HepG2 (cell line): ENCODE results near the gene SIKE1. TPM values are rescaled to one million over a fixed set of nuclear protein-coding genes. Genes with fewer than 3 reads are reported as not detected.

ENCODE experiments used
- BORCS8-MEF2B ChIP-seq: sonication (generic); formaldehyde crosslinking; IDR thresholded peaks from 2 replicates; pipeline ENCODE4 v1.8.0; 2022; ENCODE audit warnings: mild to moderate bottlenecking, missing genetic modification reagents
- ETV6 ChIP-seq: sonication (generic); formaldehyde crosslinking; conservative IDR thresholded peaks from 2 replicates; pipeline ENCODE4 v1.4.0; 2020; ENCODE audit warnings: missing genetic modification reagents
- HOXA9 ChIP-seq: sonication (generic); formaldehyde crosslinking; IDR thresholded peaks from 2 replicates; pipeline ENCODE4 v1.8.1; 2022; ENCODE audit warnings: missing genetic modification reagents, mild to moderate bottlenecking, moderate library complexity, borderline replicate concordance
- KAT2B ChIP-seq: fragments of 150-350 bp; IDR thresholded peaks from 2 replicates; pipeline ENCODE4 v1.6.1; 2014; ENCODE audit warnings: low read depth, low read length, borderline replicate concordance
- KLF9 ChIP-seq: IDR thresholded peaks from 2 replicates; pipeline ENCODE4 v1.6.1; 2016; ENCODE audit warnings: low read depth
- MAFK ChIP-seq, 2 experiments: IDR thresholded peaks in 1 of 2; conservative IDR thresholded peaks in 1 of 2; 2 replicates each; pipeline ENCODE4 v1.6.1; 2011; ENCODE audit warnings: improper control_type of control experiment in 2 of 2, low read length in 2 of 2
- MED1 ChIP-seq: sonication (generic); formaldehyde crosslinking; IDR thresholded peaks from 2 replicates; pipeline ENCODE4 v1.4.0; 2020; ENCODE audit warnings: missing genetic modification reagents
- PRPF4 ChIP-seq: fragments of 200-400 bp; formaldehyde crosslinking; IDR thresholded peaks from 2 replicates; pipeline ENCODE4 v1.6.1; 2016; ENCODE audit warnings: low read length, low read depth; ENCODE audit not compliant: poor library complexity, severe bottlenecking
- RARG ChIP-seq: sonication (generic); formaldehyde crosslinking; IDR thresholded peaks from 2 replicates; pipeline ENCODE4 v1.4.0; 2020; ENCODE audit warnings: low read depth, mild to moderate bottlenecking, missing genetic modification reagents
- TARDBP ChIP-seq: sonication (generic); formaldehyde crosslinking; IDR thresholded peaks from 2 replicates; pipeline ENCODE4 v1.8.0; 2022; ENCODE audit warnings: mild to moderate bottlenecking, missing genetic modification reagents
- TBP ChIP-seq: sonication (generic); formaldehyde crosslinking; IDR thresholded peaks from 2 replicates; pipeline ENCODE4 v1.5.0; 2020; ENCODE audit warnings: missing genetic modification reagents
- TBX3 ChIP-seq: fragments of 450-650 bp; IDR thresholded peaks from 2 replicates; pipeline ENCODE4 v1.6.1; 2017; ENCODE audit warnings: antibody characterized with exemption, mild to moderate bottlenecking, inconsistent platforms, borderline replicate concordance
- TEAD2 ChIP-seq: sonication (generic); formaldehyde crosslinking; IDR thresholded peaks from 2 replicates; pipeline ENCODE4 v1.9.0; 2021; ENCODE audit warnings: missing genetic modification reagents
- YY1 ChIP-seq: IDR thresholded peaks from 2 replicates; pipeline ENCODE4 v1.6.1; 2011; ENCODE audit warnings: low read length, low read depth, moderate library complexity, mild to moderate bottlenecking; ENCODE audit not compliant: insufficient read depth, insufficient replicate concordance
- ZBTB21 ChIP-seq: sonication (generic); formaldehyde crosslinking; IDR thresholded peaks from 2 replicates; pipeline ENCODE4 v1.4.0; 2020; ENCODE audit warnings: missing genetic modification reagents
- ZFP36L1 ChIP-seq: sonication (generic); formaldehyde crosslinking; IDR thresholded peaks from 2 replicates; pipeline ENCODE4 v1.8.0; 2022; ENCODE audit warnings: mild to moderate bottlenecking, missing genetic modification reagents, moderate library complexity
- ZNF713 ChIP-seq: sonication (generic); formaldehyde crosslinking; IDR thresholded peaks from 2 replicates; pipeline ENCODE4 v1.4.0; 2020; ENCODE audit warnings: mild to moderate bottlenecking, missing genetic modification reagents
- ZNF773 ChIP-seq: sonication (generic); formaldehyde crosslinking; IDR thresholded peaks from 2 replicates; pipeline ENCODE4 v1.4.0; 2020; ENCODE audit warnings: missing genetic modification reagents, borderline replicate concordance
- ZNF841 ChIP-seq: sonication (generic); formaldehyde crosslinking; IDR thresholded peaks from 2 replicates; pipeline ENCODE4 v1.8.1; 2023; ENCODE audit warnings: missing genetic modification reagents, borderline replicate concordance
- polyA plus RNA-seq, 8 experiments: library from polyadenylated mRNA; depleted of rRNA in 3 of 8; stranded (reverse) in 7 of 8; unstranded in 1 of 8; fragments of >200 nt; fragmentation: Illumina TruSeq in 4 of 8; extraction: Trizol in 4 of 8; gene quantifications; 2 replicates each; pipeline versions ENCODE4 v1.2.1 to v1.2.3, GENCODE V29; 2011 to 2016; ENCODE audit warnings: low read depth in 4 of 8, missing spikeins in 1 of 8, mixed read lengths in 1 of 8; ENCODE audit not compliant: insufficient read depth in 1 of 8
- total RNA-seq, 5 experiments: library from RNA; depleted of rRNA; stranded (reverse); fragments of >200 nt; fragmentation: Illumina TruSeq; extraction: Trizol; gene quantifications; 2 replicates each; pipeline ENCODE4 v1.2.3, GENCODE V29; 2016; ENCODE audit warnings: low read depth in 1 of 5
- TF ChIP-seq, protein P1 (sequence below): sonication (generic); formaldehyde crosslinking; IDR thresholded peaks from 2 replicates; pipeline ENCODE4 v1.4.0; 2020; ENCODE audit warnings: missing genetic modification reagents
- TF ChIP-seq, protein P2 (sequence below): sonication (generic); formaldehyde crosslinking; IDR thresholded peaks from 2 replicates; pipeline ENCODE4 v1.4.0; 2020; ENCODE audit warnings: missing genetic modification reagents
- TF ChIP-seq, protein P3 (sequence below): sonication (generic); formaldehyde crosslinking; IDR thresholded peaks from 2 replicates; pipeline ENCODE4 v1.4.0; 2020; ENCODE audit warnings: missing genetic modification reagents, mild to moderate bottlenecking, borderline replicate concordance
- TF ChIP-seq, protein P4 (sequence below): IDR thresholded peaks from 2 replicates; pipeline ENCODE4 v1.6.1; 2016; ENCODE audit warnings: mild to moderate bottlenecking

The SIKE1 gene
- total and polyA plus RNA-seq, 2 of the 13 experiments (the other 11 are each of a cell fraction or from before 2014, with no cell fraction given), result 36.5 to 58.4 TPM

DNA sequence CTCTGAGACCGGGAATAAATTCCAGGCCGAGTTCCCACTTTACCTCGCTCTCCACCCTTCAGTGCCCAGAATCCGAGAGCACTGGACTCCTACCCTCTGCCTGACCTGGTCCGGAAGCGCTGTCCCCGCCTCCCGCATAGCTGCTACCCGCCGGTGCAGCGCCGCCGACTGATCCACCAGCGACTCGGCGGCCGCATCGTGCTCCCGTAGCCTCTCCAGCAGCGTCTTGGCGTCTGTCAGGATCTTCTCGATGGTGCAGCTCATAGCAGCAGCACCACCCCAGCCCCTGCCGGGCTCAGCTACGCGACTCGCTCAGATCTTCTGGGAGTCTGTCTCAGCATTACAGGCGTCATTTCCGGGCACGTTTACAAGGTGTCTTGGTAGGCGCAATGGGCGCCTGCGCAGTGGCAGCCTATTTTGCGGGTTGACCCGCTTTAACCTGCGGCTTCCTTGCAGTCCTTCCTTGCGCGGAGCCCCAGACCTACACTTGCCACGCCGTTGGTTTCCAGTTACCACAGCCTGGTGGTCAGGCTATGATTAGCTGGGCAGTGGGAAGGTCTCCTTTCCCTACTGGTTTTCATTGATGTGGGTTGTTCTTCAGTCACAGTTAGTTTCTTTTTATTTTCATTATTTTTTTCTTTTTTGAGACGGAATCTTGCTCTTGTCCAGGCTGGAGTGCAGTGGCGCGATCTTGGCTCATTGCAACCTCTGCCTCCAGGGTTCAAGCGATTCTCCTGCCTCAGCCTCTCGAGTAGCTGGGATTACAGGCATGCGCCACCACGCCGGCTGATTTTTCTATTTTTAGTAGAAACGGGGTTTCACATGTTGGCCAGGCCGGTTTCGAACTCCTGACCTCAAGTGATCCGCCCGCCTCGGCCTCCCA is at the start of gene SIKE1 (continued):
- TF ChIP-seq, protein P1, sequence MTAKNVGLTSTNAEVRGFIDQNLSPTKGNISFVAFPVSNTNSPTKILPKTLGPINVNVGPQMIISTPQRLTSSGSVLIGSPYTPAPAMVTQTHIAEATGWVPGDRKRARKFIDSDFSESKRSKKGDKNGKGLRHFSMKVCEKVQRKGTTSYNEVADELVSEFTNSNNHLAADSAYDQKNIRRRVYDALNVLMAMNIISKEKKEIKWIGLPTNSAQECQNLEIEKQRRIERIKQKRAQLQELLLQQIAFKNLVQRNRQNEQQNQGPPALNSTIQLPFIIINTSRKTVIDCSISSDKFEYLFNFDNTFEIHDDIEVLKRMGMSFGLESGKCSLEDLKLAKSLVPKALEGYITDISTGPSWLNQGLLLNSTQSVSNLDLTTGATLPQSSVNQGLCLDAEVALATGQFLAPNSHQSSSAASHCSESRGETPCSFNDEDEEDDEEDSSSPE (CRISPR knock-in tag), result peak; percentile 44; the same call in 1 of the 2 replicates
- TF ChIP-seq MED1 (peak; percentile 77; the same call in 1 of the 2 replicates), TEAD2 (CRISPR knock-in tag) (no peak), BORCS8-MEF2B (CRISPR knock-in tag) (0 out of 2 replicates have a peak, but pooled peaks have one; percentile 37), TBP (no peak), HOXA9 (CRISPR knock-in tag) (no peak), ZNF841 (CRISPR knock-in tag) (no peak), KLF9 (CRISPR knock-in tag) (no peak), ZNF713 (CRISPR knock-in tag) (no peak), TARDBP (CRISPR knock-in tag) (peak; percentile 78; the same call in 1 of the 2 replicates), YY1 (peak; percentile 66), ZBTB21 (0 out of 2 replicates have a peak, but pooled peaks have one; percentile 13), PRPF4 (no peak), MAFK (conservative IDR thresholded peaks at IDR 0.05 in 1 of 2, IDR thresholded peaks at IDR 0.05 in 1 of 2; ENCODE audit: low read length in 2 of 2) (no peak), RARG (no peak), ZFP36L1 (CRISPR knock-in tag) (peak; percentile 54; the same call in 1 of the 2 replicates), KAT2B (no peak), TBX3 (no peak), ZNF773 (CRISPR knock-in tag) (no peak), ETV6 (CRISPR knock-in tag) (peak; percentile 65; the same call in 1 of the 2 replicates)
- TF ChIP-seq, protein P2, sequence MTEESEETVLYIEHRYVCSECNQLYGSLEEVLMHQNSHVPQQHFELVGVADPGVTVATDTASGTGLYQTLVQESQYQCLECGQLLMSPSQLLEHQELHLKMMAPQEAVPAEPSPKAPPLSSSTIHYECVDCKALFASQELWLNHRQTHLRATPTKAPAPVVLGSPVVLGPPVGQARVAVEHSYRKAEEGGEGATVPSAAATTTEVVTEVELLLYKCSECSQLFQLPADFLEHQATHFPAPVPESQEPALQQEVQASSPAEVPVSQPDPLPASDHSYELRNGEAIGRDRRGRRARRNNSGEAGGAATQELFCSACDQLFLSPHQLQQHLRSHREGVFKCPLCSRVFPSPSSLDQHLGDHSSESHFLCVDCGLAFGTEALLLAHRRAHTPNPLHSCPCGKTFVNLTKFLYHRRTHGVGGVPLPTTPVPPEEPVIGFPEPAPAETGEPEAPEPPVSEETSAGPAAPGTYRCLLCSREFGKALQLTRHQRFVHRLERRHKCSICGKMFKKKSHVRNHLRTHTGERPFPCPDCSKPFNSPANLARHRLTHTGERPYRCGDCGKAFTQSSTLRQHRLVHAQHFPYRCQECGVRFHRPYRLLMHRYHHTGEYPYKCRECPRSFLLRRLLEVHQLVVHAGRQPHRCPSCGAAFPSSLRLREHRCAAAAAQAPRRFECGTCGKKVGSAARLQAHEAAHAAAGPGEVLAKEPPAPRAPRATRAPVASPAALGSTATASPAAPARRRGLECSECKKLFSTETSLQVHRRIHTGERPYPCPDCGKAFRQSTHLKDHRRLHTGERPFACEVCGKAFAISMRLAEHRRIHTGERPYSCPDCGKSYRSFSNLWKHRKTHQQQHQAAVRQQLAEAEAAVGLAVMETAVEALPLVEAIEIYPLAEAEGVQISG (CRISPR knock-in tag), result peak; percentile 94
- TF ChIP-seq, protein P3, sequence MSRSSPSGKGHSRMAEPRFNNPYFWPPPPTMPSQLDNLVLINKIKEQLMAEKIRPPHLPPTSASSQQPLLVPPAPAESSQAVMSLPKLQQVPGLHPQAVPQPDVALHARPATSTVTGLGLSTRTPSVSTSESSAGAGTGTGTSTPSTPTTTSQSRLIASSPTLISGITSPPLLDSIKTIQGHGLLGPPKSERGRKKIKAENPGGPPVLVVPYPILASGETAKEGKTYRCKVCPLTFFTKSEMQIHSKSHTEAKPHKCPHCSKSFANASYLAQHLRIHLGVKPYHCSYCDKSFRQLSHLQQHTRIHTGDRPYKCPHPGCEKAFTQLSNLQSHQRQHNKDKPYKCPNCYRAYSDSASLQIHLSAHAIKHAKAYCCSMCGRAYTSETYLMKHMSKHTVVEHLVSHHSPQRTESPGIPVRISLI (CRISPR knock-in tag), result 0 out of 2 replicates have a peak, but pooled peaks have one; percentile 26
- TF ChIP-seq, protein P4, sequence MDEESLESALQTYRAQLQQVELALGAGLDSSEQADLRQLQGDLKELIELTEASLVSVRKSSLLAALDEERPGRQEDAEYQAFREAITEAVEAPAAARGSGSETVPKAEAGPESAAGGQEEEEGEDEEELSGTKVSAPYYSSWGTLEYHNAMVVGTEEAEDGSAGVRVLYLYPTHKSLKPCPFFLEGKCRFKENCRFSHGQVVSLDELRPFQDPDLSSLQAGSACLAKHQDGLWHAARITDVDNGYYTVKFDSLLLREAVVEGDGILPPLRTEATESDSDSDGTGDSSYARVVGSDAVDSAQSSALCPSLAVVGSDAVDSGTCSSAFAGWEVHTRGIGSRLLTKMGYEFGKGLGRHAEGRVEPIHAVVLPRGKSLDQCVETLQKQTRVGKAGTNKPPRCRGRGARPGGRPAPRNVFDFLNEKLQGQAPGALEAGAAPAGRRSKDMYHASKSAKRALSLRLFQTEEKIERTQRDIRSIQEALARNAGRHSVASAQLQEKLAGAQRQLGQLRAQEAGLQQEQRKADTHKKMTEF (CRISPR knock-in tag), result peak; percentile 86
